Adrenal gland (tissue), 5 donors: ENCODE results near the gene DAPL1.

Experiments
- POLR2A ChIP-seq, 2 donors: fragments of 450-650 bp; IDR thresholded peaks; one replicate each; pipeline ENCODE4 v1.6.1; 2017; ENCODE audit warnings: antibody characterized with exemption in 2 of 2, mild to moderate bottlenecking in 2 of 2, moderate library complexity in 1 of 2
- TF ChIP-seq, protein P1 (sequence below), 6 experiments: fragments of 450-650 bp in 4 of 6; fragments of 200-600 bp in 2 of 6; sonication (generic) in 1 of 6; IDR thresholded peaks; 1 replicate in 5 of 6; 2 replicates in 1 of 6; pipeline versions ENCODE4 v1.5.1 to v1.8.0; 2016 to 2021; ENCODE audit warnings: antibody characterized with exemption in 6 of 6, mild to moderate bottlenecking in 2 of 6, moderate library complexity in 1 of 6
- donor health status: DM: no; HTN: no; CAD: no.

GRCh38 chr2:158845859-158846258 is 50.7 kb downstream of the DAPL1 start:
- TF ChIP-seq, protein P1, sequence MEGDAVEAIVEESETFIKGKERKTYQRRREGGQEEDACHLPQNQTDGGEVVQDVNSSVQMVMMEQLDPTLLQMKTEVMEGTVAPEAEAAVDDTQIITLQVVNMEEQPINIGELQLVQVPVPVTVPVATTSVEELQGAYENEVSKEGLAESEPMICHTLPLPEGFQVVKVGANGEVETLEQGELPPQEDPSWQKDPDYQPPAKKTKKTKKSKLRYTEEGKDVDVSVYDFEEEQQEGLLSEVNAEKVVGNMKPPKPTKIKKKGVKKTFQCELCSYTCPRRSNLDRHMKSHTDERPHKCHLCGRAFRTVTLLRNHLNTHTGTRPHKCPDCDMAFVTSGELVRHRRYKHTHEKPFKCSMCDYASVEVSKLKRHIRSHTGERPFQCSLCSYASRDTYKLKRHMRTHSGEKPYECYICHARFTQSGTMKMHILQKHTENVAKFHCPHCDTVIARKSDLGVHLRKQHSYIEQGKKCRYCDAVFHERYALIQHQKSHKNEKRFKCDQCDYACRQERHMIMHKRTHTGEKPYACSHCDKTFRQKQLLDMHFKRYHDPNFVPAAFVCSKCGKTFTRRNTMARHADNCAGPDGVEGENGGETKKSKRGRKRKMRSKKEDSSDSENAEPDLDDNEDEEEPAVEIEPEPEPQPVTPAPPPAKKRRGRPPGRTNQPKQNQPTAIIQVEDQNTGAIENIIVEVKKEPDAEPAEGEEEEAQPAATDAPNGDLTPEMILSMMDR (IDR thresholded peaks at IDR 0.05) = no peak
- TF ChIP-seq POLR2A (IDR thresholded peaks at IDR 0.05) = no peak
